GM21528 (cell line): ENCODE data around the gene SMIM23.

Experiments
- ATAC-seq: cut with Tn5 transposase; IDR thresholded peaks from one replicate; pipeline ENCODE4 v1.9.1; 2021; ENCODE audit warnings: mild to moderate bottlenecking, moderate library complexity; ENCODE audit not compliant: unreplicated experiment, low FRiP score

Gene SMIM23

DNA sequence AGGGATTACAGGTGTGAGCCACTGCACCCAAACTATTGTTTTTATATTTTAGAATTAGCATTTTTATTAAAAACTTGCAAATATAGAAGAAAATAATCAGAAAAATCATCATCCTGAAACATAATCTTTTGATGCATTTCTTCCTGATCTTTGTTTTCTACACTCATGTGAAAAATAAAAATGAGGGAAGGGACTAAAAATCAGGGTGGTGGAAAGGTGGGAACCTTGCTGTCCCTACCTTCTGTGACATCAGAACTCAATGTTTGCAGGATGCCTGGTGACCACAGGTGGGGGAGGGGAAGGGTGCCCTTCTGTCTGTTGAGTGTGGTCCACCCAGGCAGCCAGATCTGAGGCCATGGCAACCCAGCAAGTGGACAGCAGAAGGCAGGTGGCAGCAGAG, at the start of gene SMIM23:
SMIM23 (plus strand) TSS at position 301 of the 400 bp plus-strand sequence; CDS start at position 356, 55 bp downstream.
- no peak for ATAC-seq

GRCh38 chr5:171736976-171737891, 48.4 kb upstream of the SMIM23 start:
- no peak for ATAC-seq

DNA sequence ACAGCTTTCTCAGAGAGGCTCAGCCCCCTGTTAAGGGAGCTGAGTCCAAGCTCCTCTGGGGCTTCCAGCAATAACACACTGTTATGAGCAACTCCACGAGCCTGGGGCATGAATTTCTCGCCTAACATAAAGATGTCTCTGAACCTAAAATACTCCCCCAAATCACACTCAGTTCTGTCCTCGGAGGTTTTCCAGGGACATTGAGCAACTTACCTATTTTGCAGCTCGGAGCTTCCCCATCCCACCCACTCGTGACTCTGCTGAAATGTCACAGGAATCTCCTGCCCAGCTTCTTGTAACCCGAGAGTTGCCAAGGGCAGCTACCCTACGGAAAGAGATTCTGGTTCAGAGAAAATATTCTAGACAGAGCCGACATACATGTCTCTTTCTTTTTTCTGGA, 47.1 kb upstream of the SMIM23 start:
- ATAC-seq, result no peak

GRCh38 chr5:171739271-171739670, 46.3 kb upstream of the SMIM23 start:
- no peak for ATAC-seq

GRCh38 chr5:171743436-171744076, 42.1 kb upstream of the SMIM23 start:
- no peak for ATAC-seq

DNA sequence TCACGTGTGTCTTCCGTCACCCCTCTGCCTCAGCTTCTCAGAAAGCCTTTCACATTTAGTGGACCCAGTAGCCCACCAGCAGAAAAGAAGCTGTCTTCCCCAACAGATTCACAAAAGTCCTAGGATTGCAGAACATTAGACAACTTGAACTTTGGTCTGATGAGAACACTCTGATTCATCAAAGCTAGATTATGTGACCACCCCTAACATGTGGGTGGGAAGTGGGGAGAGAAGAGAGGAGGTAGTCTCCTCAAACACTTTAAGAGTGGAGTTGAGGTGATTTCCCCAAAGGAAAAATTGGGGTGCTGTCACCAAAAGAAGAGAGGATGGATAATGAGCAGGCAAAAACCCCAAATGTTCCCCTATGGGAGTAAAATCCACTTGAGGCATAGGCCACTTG, 41.4 kb upstream of the SMIM23 start:
- ATAC-seq, result no peak

GRCh38 chr5:171744882-171745281, 40.7 kb upstream of the SMIM23 start:
- no peak for ATAC-seq

- no peak for ATAC-seq
Observed at GRCh38 chr5:171745602-171746001, 40.0 kb upstream of the SMIM23 start.

- ATAC-seq, result no peak
Observed at GRCh38 chr5:171747061-171747859, 38.4 kb upstream of the SMIM23 start.

DNA sequence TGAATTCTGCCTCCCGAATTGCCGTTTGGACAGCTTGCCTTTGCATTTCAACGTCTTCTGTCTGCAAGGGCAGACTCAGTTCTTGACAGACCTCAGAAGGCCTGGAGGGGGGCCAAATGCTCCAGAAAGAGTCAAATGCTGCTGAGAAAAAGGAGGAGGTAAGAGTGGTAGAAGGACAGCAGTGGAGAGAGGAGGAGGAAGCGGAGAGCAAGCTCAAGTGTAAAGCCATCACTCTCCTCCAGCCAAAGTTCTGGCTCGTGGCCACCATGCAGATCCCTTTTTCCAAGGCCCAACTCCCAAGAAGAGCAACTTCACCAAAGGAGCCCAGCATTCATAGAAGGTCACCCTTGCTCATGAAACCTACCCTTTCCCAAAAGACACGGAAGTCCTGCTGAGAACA, 36.9 kb upstream of the SMIM23 start:
- no peak for ATAC-seq

GRCh38 chr5:171749365-171749764, 36.3 kb upstream of the SMIM23 start:
- ATAC-seq, result no peak

DNA sequence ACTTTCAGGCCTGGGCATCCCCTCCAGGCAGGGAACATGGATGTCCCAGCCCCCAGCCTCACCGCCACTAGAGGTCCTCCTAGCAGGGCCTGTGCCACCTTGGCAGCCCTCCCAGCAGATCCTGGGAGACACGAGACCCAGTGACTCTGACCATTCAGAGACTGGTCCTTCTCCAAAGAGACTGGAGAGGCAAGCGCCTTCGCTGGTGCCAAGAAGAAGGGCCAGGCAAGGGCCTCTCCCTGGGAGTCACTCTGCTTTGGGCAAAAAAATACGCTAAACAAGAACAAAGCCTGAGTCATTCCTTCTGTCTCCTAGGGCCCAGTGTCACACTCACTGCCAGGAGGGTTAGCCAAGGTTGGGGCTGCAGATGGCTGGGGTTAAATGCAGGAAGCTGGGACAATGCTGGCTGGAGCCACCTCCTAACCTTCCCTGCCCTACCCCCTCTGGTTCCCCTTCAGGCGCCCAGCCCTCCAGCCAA, 35.3 kb upstream of the SMIM23 start:
- no peak for ATAC-seq

- ATAC-seq, result no peak
Observed at GRCh38 chr5:171755354-171755821, 30.2 kb upstream of the SMIM23 start.

- ATAC-seq, result no peak
Observed at GRCh38 chr5:171757853-171758535, 27.6 kb upstream of the SMIM23 start.

- ATAC-seq, result no peak
Observed at GRCh38 chr5:171759777-171760176, 25.8 kb upstream of the SMIM23 start.

DNA sequence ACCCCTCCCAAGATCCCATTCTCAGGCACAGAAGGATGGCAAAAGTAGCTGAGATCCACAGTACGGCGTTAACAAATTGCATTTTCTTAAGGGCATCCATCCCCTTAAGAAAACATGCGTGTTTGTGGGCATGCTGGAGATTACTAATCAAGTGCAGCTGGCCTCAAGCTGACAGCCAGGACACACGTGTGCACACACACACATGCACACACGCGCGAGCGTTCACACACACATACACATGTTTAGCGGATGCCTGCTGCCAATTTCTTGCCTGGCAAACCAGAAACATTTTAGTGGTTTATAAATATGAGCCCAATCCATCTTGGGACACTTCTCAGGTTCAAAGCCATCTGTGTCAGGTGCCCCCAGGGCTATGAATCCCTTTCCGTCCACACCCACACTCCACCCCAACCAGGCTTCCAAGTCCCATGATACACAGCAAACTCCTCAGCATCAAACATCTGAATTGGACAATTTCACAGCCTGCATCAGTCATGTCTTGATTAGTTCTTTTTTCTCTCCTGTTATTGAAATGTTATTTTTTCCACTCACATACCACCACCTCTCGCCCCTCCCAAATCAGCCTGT, 23.5 kb upstream of the SMIM23 start:
- ATAC-seq, result no peak

- ATAC-seq, result no peak
Observed at GRCh38 chr5:171762903-171763302, 22.7 kb upstream of the SMIM23 start.

DNA sequence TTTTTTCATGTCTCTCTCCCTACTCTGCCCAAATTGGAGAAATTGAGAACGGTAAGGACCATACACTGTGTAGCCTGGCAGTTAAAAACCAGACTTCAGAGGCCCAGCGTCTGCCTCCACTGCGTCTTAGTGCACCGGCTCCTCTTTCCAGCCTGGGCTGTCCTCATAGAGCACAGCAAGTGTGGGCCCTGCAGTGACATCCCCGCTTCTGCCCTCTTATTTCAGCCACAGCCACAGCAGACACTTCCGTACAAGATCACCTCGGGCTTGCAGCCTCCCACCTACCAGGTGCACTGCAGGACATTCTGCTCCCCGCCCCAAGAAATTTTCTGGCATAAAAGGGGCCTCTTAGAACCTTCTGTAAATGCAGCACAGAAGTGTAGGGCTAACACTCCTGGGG, 21.4 kb upstream of the SMIM23 start:
- no peak for ATAC-seq

DNA sequence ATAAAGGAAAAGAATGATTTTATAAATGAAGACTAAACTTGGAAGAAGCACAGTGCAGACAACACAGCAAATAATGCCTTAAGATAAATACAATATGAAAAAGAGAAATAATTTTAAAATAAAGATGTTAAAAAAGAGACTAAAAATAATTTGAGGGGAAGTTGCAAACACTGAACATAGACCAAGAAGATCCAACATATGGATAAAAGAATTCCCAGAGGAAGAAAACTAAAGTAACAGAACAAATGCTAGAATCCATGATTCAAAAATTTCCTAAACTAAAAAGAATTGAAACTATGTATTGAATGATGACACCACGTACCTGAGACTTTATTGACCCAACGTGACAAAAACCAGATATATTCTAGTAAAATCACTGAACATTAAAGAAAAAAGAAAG, 18.7 kb upstream of the SMIM23 start:
- no peak for ATAC-seq

DNA sequence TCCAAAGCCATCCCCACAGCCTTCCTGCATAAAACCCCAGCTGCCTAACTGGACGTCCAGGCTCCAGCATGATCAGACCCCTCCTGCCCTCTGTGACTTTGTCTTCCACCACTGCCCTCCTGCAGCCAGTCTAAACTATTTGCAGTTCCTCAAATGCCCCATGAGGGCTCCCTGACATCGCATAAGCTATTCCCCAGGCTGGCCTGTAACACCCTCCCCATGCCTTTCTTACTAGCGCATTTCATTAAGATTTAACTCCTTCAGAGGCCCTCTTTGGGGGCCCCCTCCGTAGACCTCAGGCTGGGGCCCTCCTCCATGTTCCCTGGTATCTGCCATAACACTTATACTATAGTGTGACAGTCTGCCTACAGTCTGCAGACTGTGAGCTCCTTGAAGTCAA, 15.5 kb upstream of the SMIM23 start:
- ATAC-seq, result no peak
